22Rv1 (cell line): ENCODE results near the gene DET1.
"Not testable (repeated sequence)": the region's sequence is repeated elsewhere in the genome, so short reads cannot be mapped to it uniquely, and the experiment has no call there.

Experiments used
- H3K27ac ChIP-seq: fragments of 450-650 bp; 2 replicates; pipeline ENCODE4 v1.5.1; 2017
- CTCF ChIP-seq: fragments of 450-650 bp; IDR thresholded peaks from 2 replicates; pipeline ENCODE4 v1.5.1; 2017; ENCODE audit warnings: mild to moderate bottlenecking
- ZFX ChIP-seq: fragments of 450-650 bp; IDR thresholded peaks from 2 replicates; pipeline ENCODE4 v1.6.1; 2017; ENCODE audit warnings: antibody characterized with exemption, borderline replicate concordance

DET1 gene

GRCh38 chr15:88469321-88469720 is 77.2 kb downstream of the DET1 start:
- no peak for TF ChIP-seq CTCF
- TF ChIP-seq ZFX = no peak
- no peak overlapping the region for H3K27ac ChIP-seq

GRCh38 chr15:88468721-88469120 is 77.8 kb downstream of the DET1 start:
- H3K27ac ChIP-seq = not testable (repeated sequence)

GRCh38 chr15:88467935-88468528 is 78.4 kb downstream of the DET1 start:
- peak overlapping the region; percentile 79 for H3K27ac ChIP-seq
- TF ChIP-seq ZFX (no peak), CTCF (peak; percentile 54)

- H3K27ac ChIP-seq = peak within 1 kb of the TSS; percentile 79
- TF ChIP-seq ZFX = no peak
Observed at GRCh38 chr15:88467073-88467934, 79.2 kb downstream of the DET1 start, which contains the start of the genes MRPL46 and MRPS11. Gene MRPL46 (minus strand): TSS chr15:88467388. CDS start chr15:88467377, 11 bp downstream. Gene MRPS11 (plus strand): TSS chr15:88467708. CDS start chr15:88467718, 10 bp downstream.

GRCh38 chr15:88465633-88466224 is 80.8 kb downstream of the DET1 start:
- TF ChIP-seq CTCF = no peak
- TF ChIP-seq ZFX = no peak
- no peak overlapping the region for H3K27ac ChIP-seq

- no peak overlapping the region for H3K27ac ChIP-seq
- TF ChIP-seq CTCF (no peak), ZFX (no peak)
Observed at GRCh38 chr15:88463870-88464532, 82.5 kb downstream of the DET1 start.
